Measurements from ENCODE around the gene OTOR. TPM values are rescaled to one million over a fixed set of nuclear protein-coding genes. Genes with fewer than 3 reads are reported as not detected.

The OTOR gene
- total and polyA plus RNA-seq, 2 of the 8 experiments (the other 6 are each of a cell fraction or from before 2014, with no cell fraction given), result not detected

GRCh38 chr20:16710781-16711180, 37.4 kb upstream of the OTOR start (continued):
- no peak for TF ChIP-seq CHD7 (IDR thresholded peaks at IDR 0.05; ENCODE audit: insufficient replicate concordance, low read length)
- no peak for TF ChIP-seq CHD1 (IDR thresholded peaks at IDR 0.05; ENCODE audit: low read depth, low read length)
- no peak for TF ChIP-seq ZNF274 (IDR thresholded peaks at IDR 0.05; ENCODE audit: borderline replicate concordance, extremely low read depth, low read length)
- no peak for TF ChIP-seq POU5F1 (IDR thresholded peaks at IDR 0.05; ENCODE audit: low read depth, low read length)
- no peak for TF ChIP-seq SAP30 (IDR thresholded peaks at IDR 0.05; ENCODE audit: insufficient read depth, insufficient replicate concordance, low read length)
- TF ChIP-seq SP4 (IDR thresholded peaks at IDR 0.05; ENCODE audit: low read length), result no peak
- no peak for TF ChIP-seq POLR2A (IDR thresholded peaks at IDR 0.05; ENCODE audit: control extremely low read depth in 1 of 2, low read depth in 2 of 2, low read length in 2 of 2)
- TF ChIP-seq CHD2 (IDR thresholded peaks at IDR 0.05; ENCODE audit: low read length), result no peak
- no peak for TF ChIP-seq USF2 (IDR thresholded peaks at IDR 0.05; ENCODE audit: low read length)
- TF ChIP-seq SIRT6 (IDR thresholded peaks at IDR 0.05; ENCODE audit: low read length), result no peak

All from H1 (cell line).